NOMO-1 treated with dmso at 0.1 percent for 144 hours (cell line): ENCODE data around the gene CYP2W1.

Experiments used
- DNase-seq: peaks from one replicate; lab custom pipeline; 2025; ENCODE audit not compliant: unreplicated experiment; lab: John Stamatoyannopoulos, UW

Gene CYP2W1

DNA sequence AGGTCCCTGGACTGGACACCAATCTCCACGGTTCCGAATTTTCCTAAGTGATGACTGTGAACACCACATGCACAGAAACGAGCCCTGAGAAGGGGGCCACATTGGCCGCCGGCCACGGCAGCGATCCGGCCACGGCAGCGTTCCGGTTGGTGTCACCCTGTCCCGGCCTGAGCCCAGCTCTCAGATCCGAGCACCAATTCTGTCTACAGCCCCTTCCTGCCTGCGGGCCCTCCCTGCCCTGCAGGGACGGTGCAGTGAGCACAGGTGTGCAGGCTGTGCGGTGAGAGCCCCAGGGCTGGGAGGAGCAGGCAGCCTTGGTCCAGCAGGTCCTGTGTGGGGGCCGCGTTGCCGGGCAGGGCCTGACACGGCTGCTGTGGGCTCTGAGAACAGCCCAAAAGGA lies 31.7 kb downstream of the CYP2W1 start:
- DNase-seq: no peak

DNA sequence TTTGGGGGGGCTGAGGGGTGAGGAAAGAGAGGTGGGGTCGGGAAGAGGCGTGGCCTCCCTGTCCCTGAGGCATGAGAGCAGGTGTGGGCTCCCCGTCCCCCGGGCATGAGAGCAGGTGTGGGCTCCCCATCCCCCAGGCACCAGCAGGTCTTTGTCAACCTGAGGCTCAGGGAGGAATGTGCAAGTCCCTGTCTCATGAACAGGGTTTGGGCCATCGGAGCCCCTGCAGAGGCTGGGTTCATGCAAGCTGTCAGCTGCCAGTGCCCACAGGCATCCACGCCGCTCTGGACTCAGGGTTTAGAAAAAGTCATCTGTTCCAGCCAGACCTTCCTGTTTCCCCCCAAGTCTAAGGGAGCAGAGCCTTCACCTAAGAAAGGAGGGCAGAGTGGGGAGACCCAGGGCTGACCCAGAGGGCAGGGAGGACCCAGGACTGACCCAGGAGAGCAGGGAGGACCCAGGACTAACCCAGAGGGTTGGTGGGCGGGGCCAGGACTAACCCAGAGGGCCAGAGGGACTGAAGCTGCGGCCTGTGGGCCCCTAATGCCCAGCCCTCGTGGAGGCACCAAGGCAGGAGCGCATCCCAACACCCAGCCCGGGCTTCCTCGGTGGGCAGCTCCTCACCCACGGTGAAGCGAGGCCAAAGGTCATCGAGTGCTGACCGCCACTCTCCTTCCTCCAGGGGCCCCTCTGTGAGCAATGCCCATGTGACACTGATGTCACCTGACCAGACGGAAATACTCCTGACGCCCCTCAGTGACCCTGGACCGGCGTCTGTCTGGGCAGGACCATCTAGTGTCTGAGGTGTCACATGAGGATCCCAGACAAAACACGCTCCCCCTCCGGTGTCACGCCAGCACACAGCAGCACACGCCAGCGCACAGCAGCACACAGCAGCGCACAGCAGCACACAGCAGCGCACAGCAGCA lies 32.5 kb downstream of the CYP2W1 start:
- no peak for DNase-seq

- no peak for DNase-seq
These were observed 33.9 kb downstream of the CYP2W1 start for GRCh38 chr7:1016577-1017531.

DNA sequence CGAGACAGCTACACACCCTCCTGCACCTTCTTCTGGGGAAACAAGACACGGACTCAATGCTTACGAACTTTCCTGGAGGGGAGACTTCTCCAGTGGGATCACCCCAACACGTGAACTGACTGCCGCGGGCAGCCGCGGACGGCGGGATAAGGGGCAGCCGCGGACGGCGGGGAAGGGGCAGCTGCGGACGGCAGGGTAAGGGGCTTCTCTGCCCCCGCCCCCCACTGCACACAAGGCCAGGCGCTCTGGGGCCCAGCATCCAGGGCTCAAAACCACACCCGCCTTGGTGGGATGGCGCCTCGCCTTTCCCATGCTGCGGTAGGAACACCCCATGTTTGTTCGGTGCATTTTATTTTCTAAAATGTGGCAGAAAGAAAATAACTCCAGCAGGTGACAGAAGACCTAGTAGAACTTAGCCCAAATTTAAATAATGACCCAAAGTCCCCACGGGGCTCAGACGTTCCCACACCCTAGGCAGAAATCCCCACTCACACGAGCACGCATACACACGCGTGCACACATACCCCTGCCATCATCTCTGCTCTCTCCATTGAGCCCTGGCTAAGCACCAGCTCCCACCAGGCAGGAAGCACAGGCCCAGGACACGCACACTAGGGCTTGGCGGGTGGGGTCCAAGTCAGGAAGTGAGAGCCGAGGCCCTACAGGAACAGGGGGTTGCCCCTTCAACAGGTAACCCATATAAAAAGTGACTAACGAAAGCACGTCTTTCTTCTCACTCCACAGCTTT lies 34.8 kb downstream of the CYP2W1 start:
- no peak for DNase-seq

- DNase-seq: no peak
These were observed 35.3 kb downstream of the CYP2W1 start for GRCh38 chr7:1018334-1018695.

DNA sequence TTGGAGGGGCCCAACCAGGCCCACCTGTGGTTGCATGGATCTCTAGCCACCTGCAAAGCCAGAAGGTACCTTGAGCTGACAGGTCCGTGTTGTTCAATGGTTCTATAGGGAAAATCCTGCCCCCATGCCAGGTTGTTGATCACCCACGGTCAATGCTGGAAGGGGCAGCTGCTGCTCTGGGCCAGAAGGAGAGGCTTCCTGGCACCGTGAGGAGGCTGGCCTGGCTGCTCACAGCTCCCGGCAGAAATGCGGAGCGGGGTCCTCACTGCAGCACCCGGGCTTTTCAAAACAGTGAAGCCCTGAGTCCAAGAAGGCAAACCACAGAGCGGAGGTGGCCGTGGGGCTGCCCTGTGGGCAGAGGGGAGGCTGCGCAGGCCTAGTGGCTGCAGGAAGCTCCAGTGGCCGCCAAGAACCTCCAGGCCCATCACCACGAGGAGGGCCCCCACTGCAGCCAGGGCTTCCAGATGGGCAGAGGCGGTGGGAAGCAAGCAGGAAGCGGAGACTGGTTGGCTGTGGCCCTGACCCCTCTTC lies 36.3 kb downstream of the CYP2W1 start:
- no peak for DNase-seq

DNA sequence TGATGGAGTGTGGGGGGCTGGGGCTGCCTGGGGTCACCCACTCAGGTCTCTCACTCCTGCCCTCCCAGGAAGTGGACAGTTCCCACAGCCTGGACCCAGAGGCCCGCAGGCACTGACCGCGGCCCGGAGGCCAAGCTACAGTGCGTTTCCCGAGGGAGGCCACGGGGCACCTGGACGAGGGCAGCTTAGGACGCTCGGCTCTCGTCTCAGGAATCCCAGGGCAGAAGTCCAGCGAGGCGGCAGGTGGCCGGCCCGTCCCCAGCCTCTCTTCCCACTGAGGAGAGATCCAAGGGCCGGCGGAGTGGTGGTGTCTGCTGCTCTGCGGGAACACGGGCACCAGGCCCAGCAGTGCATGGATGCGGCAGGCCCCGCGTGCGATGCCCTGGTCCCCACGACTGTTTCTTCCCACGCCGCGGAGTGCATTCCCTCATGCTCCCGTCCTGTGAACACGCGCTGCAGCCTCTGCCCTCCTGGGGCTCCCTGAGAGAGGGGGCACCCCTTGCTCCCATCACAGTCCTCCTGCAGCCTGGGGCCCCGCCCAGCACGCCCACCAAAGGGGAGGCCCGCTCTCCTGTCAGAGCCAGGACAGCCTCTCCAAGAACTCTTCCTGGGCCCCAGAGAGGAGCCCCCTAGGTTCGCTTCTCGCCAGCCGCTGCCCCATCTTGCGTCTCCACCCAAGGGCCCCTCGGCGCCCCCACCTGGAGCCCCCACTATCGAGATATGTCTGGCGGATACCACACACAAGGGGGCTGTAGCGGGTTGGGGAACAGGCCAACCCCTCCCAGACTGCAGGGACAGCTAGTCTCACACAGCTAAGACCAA lies 37.0 kb downstream of the CYP2W1 start:
- no peak for DNase-seq

DNA sequence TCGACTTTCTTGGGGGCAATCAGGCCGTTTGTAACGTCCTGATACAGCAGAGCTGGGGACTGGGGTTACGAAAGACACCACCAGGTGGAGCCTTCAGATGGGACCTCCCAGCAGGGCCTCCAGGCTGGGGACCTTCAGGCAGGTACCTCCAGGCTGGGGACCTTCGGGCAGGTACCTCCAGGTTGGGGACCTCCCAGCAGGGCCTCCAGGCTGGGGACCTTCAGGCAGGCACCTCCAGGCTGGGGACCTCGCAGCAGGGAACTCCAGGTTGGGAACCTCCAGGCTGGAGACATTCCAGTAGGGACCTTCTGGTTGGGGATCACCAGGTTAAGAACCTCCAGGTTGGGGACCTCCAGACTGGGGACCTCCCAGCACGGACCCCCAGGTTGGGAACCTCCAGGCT lies 37.9 kb downstream of the CYP2W1 start:
- DNase-seq: no peak

DNA sequence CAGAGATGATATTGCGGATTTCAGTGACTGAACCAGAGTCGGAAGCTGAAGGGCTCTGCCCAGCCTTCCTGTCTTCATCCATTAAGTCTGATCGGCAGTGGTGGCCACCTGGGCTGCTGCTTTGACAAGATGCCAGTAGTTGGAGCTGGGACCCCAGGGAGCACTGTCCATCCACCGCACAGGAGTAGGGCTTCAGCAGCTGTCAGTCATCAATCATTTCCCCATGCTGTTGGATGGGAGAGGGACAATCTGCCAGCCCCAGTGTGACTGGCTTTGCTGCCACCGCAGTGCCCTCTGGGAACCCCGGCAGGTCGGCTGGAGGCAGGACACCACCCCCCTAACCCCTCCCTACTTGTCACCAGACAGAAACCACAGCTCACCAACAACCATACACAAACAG lies 38.4 kb downstream of the CYP2W1 start:
- no peak for DNase-seq

- DNase-seq: no peak
These were observed 39.0 kb downstream of the CYP2W1 start for GRCh38 chr7:1021931-1022330.

DNA sequence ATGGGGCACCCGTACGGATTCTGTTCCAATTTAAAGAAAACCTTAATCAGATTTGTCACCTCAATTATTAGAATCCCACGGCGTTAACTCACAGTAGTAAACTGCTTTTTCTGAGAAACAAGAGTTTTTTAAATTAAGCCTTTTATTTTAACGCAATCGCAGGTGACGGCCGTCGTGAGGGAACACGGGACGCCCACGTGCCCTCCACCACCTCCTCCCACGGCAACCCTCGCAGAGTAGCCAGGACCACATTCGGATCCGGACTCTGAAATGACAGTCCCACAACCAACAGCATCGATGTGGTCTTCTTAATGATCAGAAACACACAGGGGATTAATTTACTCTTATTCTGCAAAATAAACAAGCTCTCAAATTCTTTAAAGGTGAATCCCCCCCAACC lies 39.4 kb downstream of the CYP2W1 start:
- no peak for DNase-seq

- no peak for DNase-seq
These were observed 40.0 kb downstream of the CYP2W1 start for GRCh38 chr7:1022801-1023465.

GRCh38 chr7:1024331-1024841 lies 41.4 kb downstream of the CYP2W1 start:
- peak; percentile 49 for DNase-seq

- no peak for DNase-seq
These were observed 42.1 kb downstream of the CYP2W1 start for GRCh38 chr7:1024876-1025742.

DNA sequence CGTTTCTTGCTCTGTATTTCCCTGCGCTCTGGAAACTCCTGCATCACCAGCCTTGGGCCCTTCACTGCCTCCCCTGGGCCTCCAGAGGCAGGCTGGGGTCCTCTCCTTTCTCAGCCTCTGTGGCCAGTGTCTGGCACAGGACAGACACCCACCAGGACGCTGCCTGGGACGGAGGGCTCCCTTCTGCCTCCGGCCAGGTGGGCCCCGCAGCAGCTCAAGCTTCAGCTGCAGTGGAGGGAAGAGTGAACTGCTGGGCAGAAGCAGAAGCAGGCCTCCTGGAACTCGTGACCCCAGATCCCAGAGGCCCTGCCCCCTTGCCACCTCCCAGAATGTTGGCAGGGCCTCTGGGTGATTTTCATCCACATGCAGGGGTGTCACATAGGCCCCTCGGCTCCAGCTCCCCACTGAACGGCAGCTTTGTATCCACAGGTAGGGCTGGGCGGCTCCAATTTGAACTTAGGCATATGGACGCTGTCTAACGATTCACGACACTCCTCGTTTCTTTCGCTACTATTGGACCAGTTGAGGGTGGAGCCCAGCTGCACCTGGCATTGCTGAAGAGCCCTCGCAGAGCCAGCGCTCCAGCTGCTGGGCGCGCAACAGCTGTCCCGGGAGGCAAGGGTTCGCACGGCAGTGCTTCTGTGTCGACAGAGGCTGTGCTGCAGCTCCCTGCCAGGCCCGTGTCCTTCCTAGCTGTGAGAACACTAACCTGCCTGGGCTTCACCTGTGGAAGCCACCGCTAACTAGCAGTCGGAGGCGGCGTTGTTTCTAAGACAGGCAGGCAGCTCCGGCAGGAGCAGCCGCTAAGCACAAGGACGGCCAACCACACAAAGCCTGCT lies 43.0 kb downstream of the CYP2W1 start:
- DNase-seq: no peak

DNA sequence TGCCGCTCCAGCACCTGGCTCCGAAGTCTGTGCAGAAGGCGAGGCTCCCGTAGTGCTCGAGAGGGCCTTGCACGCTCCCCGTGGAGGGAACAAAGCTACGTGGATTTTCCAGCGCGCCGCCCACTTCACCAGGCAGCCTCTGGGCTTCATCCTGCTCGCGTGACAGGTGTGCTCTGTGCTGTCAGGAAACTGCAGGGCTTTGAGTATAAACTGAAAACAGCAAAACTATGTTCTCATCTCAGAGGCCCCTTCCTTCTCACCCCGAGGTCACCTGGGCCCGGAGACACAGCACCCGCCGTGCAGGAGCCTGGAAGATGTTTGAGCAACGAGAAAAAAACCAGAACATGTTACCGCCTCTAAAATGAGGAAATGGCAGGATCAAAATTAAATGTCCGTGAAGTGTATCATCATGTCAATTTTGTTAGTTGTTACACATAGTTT lies 43.8 kb downstream of the CYP2W1 start:
- DNase-seq: no peak

- DNase-seq: peak; percentile 8
These were observed 44.5 kb downstream of the CYP2W1 start for GRCh38 chr7:1027242-1028043.
